GM12865 (cell line): ENCODE data around the gene KCNB1.

ENCODE experiments used
- DNase-seq: peaks from one replicate; pipeline ENCODE4 v3.0.0; 2010; ENCODE audit warnings: low read depth
- H3K4me3 ChIP-seq: 2 replicates; pipeline ENCODE4 v1.5.1; 2011; ENCODE audit warnings: mild to moderate bottlenecking, low read depth, low read length, control low read depth
- TF ChIP-seq, protein P1 (sequence below): IDR thresholded peaks from 2 replicates; pipeline ENCODE4 v1.5.1; 2011; ENCODE audit warnings: low read length, control low read depth, low read depth, inconsistent platforms; ENCODE audit not compliant: insufficient read depth; ENCODE audit errors: missing control alignments

Gene KCNB1

DNA sequence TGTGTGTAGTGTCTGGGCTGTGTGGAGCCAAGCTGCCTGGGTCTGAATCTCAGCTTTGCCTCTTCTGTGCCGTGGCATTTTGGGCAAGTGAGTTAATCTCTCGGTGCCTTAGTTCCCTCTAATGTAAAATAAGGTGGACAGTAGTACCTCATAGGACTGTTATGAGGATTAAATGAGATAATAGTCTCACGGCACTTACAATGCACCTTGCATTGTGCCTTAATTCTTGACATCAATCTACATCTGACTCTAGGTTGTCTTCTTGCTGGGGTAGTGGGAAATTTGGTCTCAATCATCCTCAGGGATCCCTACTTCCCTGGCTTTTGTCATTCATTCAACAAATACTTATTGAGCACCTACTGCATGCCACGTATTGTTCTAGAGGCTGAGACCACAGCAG, 133.9 kb downstream of the KCNB1 start:
- TF ChIP-seq, protein P1, sequence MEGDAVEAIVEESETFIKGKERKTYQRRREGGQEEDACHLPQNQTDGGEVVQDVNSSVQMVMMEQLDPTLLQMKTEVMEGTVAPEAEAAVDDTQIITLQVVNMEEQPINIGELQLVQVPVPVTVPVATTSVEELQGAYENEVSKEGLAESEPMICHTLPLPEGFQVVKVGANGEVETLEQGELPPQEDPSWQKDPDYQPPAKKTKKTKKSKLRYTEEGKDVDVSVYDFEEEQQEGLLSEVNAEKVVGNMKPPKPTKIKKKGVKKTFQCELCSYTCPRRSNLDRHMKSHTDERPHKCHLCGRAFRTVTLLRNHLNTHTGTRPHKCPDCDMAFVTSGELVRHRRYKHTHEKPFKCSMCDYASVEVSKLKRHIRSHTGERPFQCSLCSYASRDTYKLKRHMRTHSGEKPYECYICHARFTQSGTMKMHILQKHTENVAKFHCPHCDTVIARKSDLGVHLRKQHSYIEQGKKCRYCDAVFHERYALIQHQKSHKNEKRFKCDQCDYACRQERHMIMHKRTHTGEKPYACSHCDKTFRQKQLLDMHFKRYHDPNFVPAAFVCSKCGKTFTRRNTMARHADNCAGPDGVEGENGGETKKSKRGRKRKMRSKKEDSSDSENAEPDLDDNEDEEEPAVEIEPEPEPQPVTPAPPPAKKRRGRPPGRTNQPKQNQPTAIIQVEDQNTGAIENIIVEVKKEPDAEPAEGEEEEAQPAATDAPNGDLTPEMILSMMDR, result no peak
- no peak overlapping the region for H3K4me3 ChIP-seq
- no peak for DNase-seq

DNA sequence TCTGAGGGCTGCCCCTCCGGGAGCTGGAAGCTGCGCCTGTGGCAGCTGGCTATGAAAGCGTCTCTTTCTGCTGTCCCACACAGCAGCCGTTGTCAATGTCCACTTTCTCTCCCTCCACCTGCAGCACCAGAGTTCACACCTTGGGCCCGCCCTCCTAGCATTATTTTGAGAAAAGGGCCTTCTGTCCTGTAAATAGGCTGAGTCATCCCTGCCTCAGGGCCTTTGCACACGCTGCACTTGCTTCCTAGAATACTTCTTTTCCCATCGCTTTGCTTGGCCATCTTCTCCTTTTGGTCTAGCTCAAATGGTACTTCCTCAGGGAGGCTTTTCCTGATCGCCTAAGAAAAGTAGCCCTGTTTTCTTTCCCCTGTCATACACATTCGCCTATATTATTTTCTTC, 135.3 kb downstream of the KCNB1 start:
- no peak for DNase-seq
- TF ChIP-seq, protein P1, result no peak
- no peak overlapping the region for H3K4me3 ChIP-seq

DNA sequence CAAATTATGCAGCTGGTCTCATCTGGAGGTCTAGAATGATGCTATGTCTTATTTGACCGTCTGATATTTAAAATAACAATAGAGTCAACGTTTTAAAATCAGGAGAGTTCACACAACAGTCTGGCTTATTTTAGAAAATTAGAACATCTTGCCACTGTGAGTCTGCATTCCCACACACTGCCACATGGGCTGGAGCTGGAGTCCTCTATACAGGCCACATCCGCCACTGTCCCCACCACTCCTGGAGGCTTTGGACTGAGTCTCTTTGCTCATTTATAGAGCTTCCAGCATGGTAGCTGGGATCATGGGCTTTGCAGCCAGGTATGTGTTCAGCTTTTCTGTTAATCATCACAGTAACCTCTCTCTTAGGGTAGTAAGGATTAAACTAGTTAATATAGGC, 135.8 kb downstream of the KCNB1 start:
- TF ChIP-seq, protein P1, result no peak
- DNase-seq, result no peak
- H3K4me3 ChIP-seq, result no peak overlapping the region

DNA sequence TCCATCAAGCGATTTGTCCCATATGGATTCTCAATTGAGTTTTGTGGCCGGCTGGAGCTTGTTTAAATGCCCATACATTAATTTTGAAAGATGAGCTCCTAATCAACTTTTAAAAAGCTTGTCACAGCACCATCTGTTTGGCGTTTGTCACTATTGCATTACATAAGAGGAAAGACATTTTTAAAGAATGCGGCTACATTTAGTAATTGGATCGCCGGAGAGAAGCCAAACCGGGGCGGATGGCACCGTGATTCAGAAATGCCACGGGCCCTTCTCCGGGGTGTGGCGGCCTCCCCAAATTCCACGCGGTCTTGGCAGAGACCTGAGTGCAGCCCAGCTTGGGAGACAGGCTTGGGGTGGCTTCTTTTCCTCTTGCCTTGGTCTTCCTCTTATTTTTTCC, 136.9 kb downstream of the KCNB1 start:
- no peak for DNase-seq
- H3K4me3 ChIP-seq, result no peak overlapping the region
- TF ChIP-seq, protein P1, result no peak

DNA sequence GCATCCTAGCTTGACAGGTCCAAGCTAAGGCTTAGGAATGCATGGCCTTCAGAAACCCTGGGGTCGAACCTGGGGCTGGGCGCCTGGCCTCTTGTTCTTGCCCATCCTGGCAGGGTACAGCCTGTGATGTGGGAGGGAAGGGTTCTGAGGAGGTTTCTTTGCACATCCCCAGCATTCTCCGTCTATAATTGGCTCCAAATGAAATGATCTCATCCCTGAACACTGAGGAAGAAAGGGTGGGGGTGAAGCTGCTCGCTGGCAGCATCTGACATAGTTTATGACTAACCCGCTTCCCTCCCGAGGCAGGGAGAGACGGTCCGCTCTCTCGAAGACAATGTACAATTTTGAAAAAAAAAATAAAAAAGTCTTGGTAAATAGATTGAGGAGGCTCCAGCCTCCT, 137.5 kb downstream of the KCNB1 start:
- DNase-seq, result no peak
- TF ChIP-seq, protein P1, result no peak
- no peak overlapping the region for H3K4me3 ChIP-seq

DNA sequence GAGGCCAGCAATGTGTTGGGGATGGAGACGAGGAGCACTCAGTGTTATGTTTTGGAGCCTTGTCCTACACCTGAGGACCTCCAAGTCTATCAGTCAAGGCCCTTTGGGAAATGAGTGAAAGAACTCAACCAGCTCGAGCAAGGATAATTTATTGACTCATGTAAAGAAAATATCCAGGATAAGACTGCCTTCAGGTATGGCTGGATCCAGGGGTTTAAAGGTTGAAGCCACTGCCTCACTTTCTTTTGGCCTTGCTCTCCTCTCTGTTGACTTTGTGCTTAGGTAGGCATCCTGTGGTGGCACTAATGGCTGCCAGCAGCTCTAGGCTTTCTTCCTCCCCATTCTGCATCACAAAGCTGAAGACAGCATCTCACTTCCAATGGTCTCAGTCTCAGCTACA, 138.3 kb downstream of the KCNB1 start:
- no peak overlapping the region for H3K4me3 ChIP-seq
- TF ChIP-seq, protein P1, result no peak
- DNase-seq, result no peak

DNA sequence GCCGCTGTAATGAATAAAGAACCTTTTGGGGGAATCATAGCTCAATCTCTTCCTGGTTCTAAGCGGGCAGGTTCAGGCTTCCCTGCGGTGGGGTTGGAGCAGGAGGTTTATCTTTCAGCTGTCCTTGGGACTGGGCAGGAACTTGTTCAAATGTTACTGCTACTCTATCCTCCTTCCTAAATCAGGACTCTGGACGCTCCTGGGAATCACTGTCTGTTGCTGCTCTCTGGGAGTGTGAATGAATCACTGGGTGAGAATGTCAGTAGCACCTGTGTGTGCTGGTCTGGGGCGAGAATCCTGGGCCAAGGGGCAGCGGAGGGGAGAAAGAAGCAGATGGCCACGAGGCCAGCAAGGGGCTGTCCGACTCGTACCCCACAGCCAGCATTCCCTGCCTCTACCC, 139.2 kb downstream of the KCNB1 start:
- TF ChIP-seq, protein P1, result no peak
- H3K4me3 ChIP-seq, result no peak overlapping the region
- no peak for DNase-seq
